ENCODE results near the gene FBXO39. TPM values are rescaled to one million over a fixed set of nuclear protein-coding genes. Genes with fewer than 3 reads are reported as not detected.
A peak's percentile ranks its signal among the peaks of the same experiment; 100 is the strongest.

Gene FBXO39
- total and polyA plus RNA-seq, 12 donors: 0.14 to 0.48 (median 0.27) TPM; not detected in 8

DNA sequence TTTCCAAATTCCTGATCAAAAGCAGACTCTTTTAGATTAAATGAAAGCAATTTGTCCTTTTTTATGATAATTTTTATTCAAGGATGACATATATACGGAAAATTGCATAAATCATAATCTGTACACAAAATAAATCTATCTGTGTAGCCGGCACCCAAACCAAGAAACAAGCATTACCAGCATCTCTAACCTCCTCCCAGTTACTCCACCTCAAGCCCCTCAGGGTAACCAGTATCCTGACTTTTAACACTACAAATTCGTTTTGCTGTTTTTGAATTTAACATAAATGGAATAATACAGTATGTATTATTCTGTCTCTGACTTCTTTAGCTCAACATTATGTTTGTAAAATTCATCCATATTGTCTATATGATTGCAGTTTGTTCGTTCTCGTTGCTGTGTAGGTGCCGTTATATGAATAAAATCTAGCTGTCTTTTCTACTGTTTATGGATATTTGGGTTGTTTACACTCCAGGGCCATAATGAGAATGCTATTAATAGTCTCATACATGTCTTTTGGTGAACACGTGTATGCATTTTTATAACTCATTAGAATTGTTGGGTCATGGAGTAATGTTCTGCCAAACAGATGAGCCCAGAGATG lies 54.5 kb downstream of the FBXO39 start:
- no peaks in the 10 kb centered on the region for H3K36me3 ChIP-seq (replicated peaks in 1 of 2)
- H3K27ac ChIP-seq: no peak overlapping the region
- TF ChIP-seq, protein P1, sequence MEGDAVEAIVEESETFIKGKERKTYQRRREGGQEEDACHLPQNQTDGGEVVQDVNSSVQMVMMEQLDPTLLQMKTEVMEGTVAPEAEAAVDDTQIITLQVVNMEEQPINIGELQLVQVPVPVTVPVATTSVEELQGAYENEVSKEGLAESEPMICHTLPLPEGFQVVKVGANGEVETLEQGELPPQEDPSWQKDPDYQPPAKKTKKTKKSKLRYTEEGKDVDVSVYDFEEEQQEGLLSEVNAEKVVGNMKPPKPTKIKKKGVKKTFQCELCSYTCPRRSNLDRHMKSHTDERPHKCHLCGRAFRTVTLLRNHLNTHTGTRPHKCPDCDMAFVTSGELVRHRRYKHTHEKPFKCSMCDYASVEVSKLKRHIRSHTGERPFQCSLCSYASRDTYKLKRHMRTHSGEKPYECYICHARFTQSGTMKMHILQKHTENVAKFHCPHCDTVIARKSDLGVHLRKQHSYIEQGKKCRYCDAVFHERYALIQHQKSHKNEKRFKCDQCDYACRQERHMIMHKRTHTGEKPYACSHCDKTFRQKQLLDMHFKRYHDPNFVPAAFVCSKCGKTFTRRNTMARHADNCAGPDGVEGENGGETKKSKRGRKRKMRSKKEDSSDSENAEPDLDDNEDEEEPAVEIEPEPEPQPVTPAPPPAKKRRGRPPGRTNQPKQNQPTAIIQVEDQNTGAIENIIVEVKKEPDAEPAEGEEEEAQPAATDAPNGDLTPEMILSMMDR (IDR thresholded peaks at IDR 0.05): no peak
- TF ChIP-seq POLR2A (IDR thresholded peaks at IDR 0.05): no peak
- no peaks in the 10 kb centered on the region for H3K9me3 ChIP-seq (replicated peaks in 1 of 3)
- peaks cover 0 to 6% of the 10 kb centered on the region in 2 donors for H3K4me1 ChIP-seq (replicated peaks in 1 of 2)
- no peak for DNase-seq
- H3K27me3 ChIP-seq: peaks cover 30% of the 10 kb centered on the region
- 60 to 64% (median 62%) methylated on average over 7 of the region's 7 CpGs for WGBS, 4 donors
- intact Hi-C loops (cut with DNase I): no loop called here
- H3K4me3 ChIP-seq: no peak overlapping the region

GRCh38 chr17:6831661-6832263 lies 55.7 kb downstream of the FBXO39 start, which contains the start of gene TEKT1:
Gene TEKT1 (minus strand): TSS chr17:6831729. CDS start chr17:6830376, 1,353 bp downstream.
- TF ChIP-seq, protein P1 (IDR thresholded peaks at IDR 0.05): no peak
- no peak for TF ChIP-seq POLR2A (IDR thresholded peaks at IDR 0.05)
- Histone ChIP-seq H3K4me3 (peak within 1 kb of the TSS in 1 of 4 donors; percentile 52), H3K27me3 (peaks cover 33% of the 10 kb centered on the region), H3K9me3 (replicated peaks in 1 of 3) (no peaks in the 10 kb centered on the region), H3K27ac (no peak within 1 kb of the TSS), H3K4me1 (replicated peaks in 1 of 2) (peaks cover 0 to 6% of the 10 kb centered on the region in 2 donors), H3K36me3 (replicated peaks in 1 of 2) (no peaks in the 10 kb centered on the region)
- 2 to 6% (median 3%) methylated on average over 13 to 35 of the region's 35 CpGs for whole genome bisulfite sequencing, 4 donors
- intact Hi-C loops (cut with DNase I): no loop called here
- DNase-seq: peak; percentile 66 to 90 (median 81)

Small RNA genes within 50 kb of the gene (small RNA-seq; reads per million reads assigned to genes)
- gene AC004706.2: 0 reads per million in 2 donors

Other genes starting within 250 kb of the FBXO39 start
- 1 to 10 TPM; 1.4 to 9.8 (median 6.9) TPM for gene PITPNM3, start 219.7 kb upstream of the FBXO39 start, total RNA-seq
- 1 to 10 TPM; 1.1 to 9.3 (median 2.8) TPM for gene PITPNM3, start 219.7 kb upstream of the FBXO39 start, polyA plus RNA-seq
- 10 to 100 TPM in 8 of 9 donors, 1 to 10 TPM in 1; 5.1 to 21.8 (median 13.2) TPM for gene KIAA0753, start 135.5 kb upstream of the FBXO39 start, total RNA-seq
- gene KIAA0753, start 135.5 kb upstream of the FBXO39 start, polyA plus RNA-seq: 10 to 100 TPM in 2 of 3 donors, 1 to 10 TPM in 1; 8.4 to 13.3 (median 12.8) TPM
- gene TXNDC17, start 135.2 kb upstream of the FBXO39 start, total RNA-seq: 100 to 1,000 TPM in 6 of 9 donors, 10 to 100 TPM in 3; 64.6 to 224 (median 142) TPM
- gene TXNDC17, start 135.2 kb upstream of the FBXO39 start, polyA plus RNA-seq: 100 to 1,000 TPM; 114 to 223 (median 122) TPM
- gene MED31, start 124.6 kb upstream of the FBXO39 start, total RNA-seq: 10 to 100 TPM in 7 of 9 donors, 1 to 10 TPM in 2; 8.0 to 69.1 (median 24.9) TPM
- 10 to 100 TPM; 17.5 to 57.3 (median 19.0) TPM for gene MED31, start 124.6 kb upstream of the FBXO39 start, polyA plus RNA-seq
- 1 to 10 TPM in 7 of 9 donors, under 1 TPM in 2; 0.87 to 2.8 (median 2.1) TPM for gene C17orf100, start 124.5 kb upstream of the FBXO39 start, total RNA-seq
- 1 to 10 TPM; 1.7 to 3.6 (median 2.9) TPM for gene C17orf100, start 124.5 kb upstream of the FBXO39 start, polyA plus RNA-seq
- 1 to 10 TPM in 7 of 9 donors, not detected in 2; 1.6 to 7.2 (median 5.3) TPM for gene SLC13A5, start 62.8 kb upstream of the FBXO39 start, total RNA-seq
- 1 to 10 TPM in 2 of 3 donors, under 1 TPM in 1; 0.97 to 2.9 (median 2.3) TPM for gene SLC13A5, start 62.8 kb upstream of the FBXO39 start, polyA plus RNA-seq
- gene XAF1, start 20.2 kb upstream of the FBXO39 start, total RNA-seq: 10 to 100 TPM; 12.7 to 45.4 (median 18.3) TPM
- gene XAF1, start 20.2 kb upstream of the FBXO39 start, polyA plus RNA-seq: 10 to 100 TPM; 22.3 to 73.4 (median 30.1) TPM
- under 1 TPM in 3 of 9 donors, not detected in 6; 0.06 to 0.18 (median 0.14) TPM for gene TEKT1, start 55.5 kb downstream of the FBXO39 start, total RNA-seq
- under 1 TPM in 1 of 3 donors, not detected in 2; 0.55 TPM for gene TEKT1, start 55.5 kb downstream of the FBXO39 start, polyA plus RNA-seq
- under 1 TPM in 2 of 9 donors, not detected in 7; 0.23 to 0.39 TPM for gene ALOX12, start 219.8 kb downstream of the FBXO39 start, total RNA-seq
- gene ALOX12, start 219.8 kb downstream of the FBXO39 start, polyA plus RNA-seq: under 1 TPM in 1 of 3 donors, not detected in 2; 0.16 TPM
- 100 to 1,000 TPM; 206 to 799 (median 538) TPM for gene RNASEK, start 236.4 kb downstream of the FBXO39 start, total RNA-seq
- 100 to 1,000 TPM; 363 to 770 (median 435) TPM for gene RNASEK, start 236.4 kb downstream of the FBXO39 start, polyA plus RNA-seq
- gene BCL6B, start 246.8 kb downstream of the FBXO39 start, total RNA-seq: 10 to 100 TPM in 3 of 9 donors, 1 to 10 TPM in 6; 2.9 to 17.0 (median 8.5) TPM
- gene BCL6B, start 246.8 kb downstream of the FBXO39 start, polyA plus RNA-seq: 10 to 100 TPM in 1 of 3 donors, 1 to 10 TPM in 2; 3.2 to 14.2 (median 9.3) TPM

All from adrenal gland (tissue), 12 donors.